ENCODE results near the gene ESX1. TPM values are rescaled to one million over a fixed set of nuclear protein-coding genes. Genes with fewer than 3 reads are reported as not detected.

Gene ESX1
- not detected for total RNA-seq

GRCh38 chrX:104254442-104255115 is at the start of gene ESX1:
Gene ESX1, minus strand, starts transcription at chrX:104254933. Its CDS starts 84 bp downstream, at chrX:104254849.

Other genes starting within 250 kb of the ESX1 start
- gene H2BW1, start 241.2 kb downstream of the ESX1 start, total RNA-seq, result not detected
- gene H2BW2, start 215.0 kb downstream of the ESX1 start, total RNA-seq, result not detected
- gene TMSB15C, start 178.7 kb downstream of the ESX1 start, total RNA-seq, result 1 to 10 TPM; 3.4 to 4.3 TPM
- under 1 TPM; under 0.01 to 0.69 TPM for gene ZCCHC18, start 142.4 kb downstream of the ESX1 start, total RNA-seq
- gene SLC25A53, start 97.9 kb downstream of the ESX1 start, total RNA-seq, result 1 to 10 TPM; 6.5 to 6.7 TPM
- 10 to 100 TPM; 23.1 to 26.6 TPM for gene FAM199X, start 88.5 kb downstream of the ESX1 start, total RNA-seq

All from melanocyte of skin (primary cell).